ENCODE results near the gene CMBL. TPM values are rescaled to one million over a fixed set of nuclear protein-coding genes. Genes with fewer than 3 reads are reported as not detected.

The CMBL gene
- total and polyA plus RNA-seq, 2 of the 13 experiments (the other 11 are each of a cell fraction or from before 2014, with no cell fraction given), result 11.5 to 17.0 TPM

DNA sequence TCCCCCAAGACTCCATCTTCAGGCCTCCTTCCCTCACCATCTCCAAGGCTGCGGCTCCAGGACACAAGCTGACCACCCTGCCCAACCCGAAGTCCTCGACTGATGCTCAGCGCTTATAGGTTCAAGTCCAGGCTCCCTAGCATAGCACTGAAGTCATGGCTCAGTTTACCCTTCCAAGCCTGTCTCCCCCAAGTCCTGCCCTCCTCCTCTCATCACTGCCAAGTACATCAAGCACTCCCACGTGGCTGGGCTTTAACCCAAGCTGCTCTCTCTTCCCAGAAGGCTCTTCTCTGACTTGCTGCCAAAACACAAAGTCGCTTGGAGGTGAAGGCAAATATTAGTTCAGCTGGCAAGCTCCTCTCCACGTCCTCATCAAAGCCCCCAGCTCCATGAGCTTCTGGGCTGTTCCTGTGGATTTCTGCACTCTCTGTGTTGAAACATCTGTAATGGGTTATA lies 23.7 kb upstream of the CMBL start (continued):
- TF ChIP-seq, protein P1, sequence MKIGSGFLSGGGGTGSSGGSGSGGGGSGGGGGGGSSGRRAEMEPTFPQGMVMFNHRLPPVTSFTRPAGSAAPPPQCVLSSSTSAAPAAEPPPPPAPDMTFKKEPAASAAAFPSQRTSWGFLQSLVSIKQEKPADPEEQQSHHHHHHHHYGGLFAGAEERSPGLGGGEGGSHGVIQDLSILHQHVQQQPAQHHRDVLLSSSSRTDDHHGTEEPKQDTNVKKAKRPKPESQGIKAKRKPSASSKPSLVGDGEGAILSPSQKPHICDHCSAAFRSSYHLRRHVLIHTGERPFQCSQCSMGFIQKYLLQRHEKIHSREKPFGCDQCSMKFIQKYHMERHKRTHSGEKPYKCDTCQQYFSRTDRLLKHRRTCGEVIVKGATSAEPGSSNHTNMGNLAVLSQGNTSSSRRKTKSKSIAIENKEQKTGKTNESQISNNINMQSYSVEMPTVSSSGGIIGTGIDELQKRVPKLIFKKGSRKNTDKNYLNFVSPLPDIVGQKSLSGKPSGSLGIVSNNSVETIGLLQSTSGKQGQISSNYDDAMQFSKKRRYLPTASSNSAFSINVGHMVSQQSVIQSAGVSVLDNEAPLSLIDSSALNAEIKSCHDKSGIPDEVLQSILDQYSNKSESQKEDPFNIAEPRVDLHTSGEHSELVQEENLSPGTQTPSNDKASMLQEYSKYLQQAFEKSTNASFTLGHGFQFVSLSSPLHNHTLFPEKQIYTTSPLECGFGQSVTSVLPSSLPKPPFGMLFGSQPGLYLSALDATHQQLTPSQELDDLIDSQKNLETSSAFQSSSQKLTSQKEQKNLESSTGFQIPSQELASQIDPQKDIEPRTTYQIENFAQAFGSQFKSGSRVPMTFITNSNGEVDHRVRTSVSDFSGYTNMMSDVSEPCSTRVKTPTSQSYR (CRISPR knock-in tag; IDR thresholded peaks at IDR 0.05; ENCODE audit: borderline replicate concordance), result peak; percentile 67; the same call in 1 of the 2 replicates
- TF ChIP-seq NFATC3 (CRISPR knock-in tag; IDR thresholded peaks at IDR 0.05) (no peak), EP300 (IDR thresholded peaks at IDR 0.05; ENCODE audit: low read depth in 2 of 2, low read length in 2 of 2) (peak in 1 of 2 experiments; percentile 68; a peak in 2 of 4 replicates), EP300 (CRISPR knock-in tag; IDR thresholded peaks at IDR 0.05; ENCODE audit: borderline replicate concordance) (no peak; the same call in 1 of the 2 replicates), TBX2 (CRISPR knock-in tag; IDR thresholded peaks at IDR 0.05; ENCODE audit: borderline replicate concordance) (peak; percentile 65; the same call in 1 of the 2 replicates), POLR2A (IDR thresholded peaks at IDR 0.05; ENCODE audit: insufficient read depth in 1 of 2, low read depth in 2 of 2, low read length in 2 of 2) (no peak), ISL2 (CRISPR knock-in tag; IDR thresholded peaks at IDR 0.05) (no peak; the same call in 1 of the 2 replicates), LCORL (IDR thresholded peaks at IDR 0.05) (no peak), LCORL (CRISPR knock-in tag; IDR thresholded peaks at IDR 0.05) (0 out of 2 replicates have a peak, but pooled peaks have one; percentile 57), BORCS8-MEF2B (CRISPR knock-in tag; IDR thresholded peaks at IDR 0.05) (no peak), RARA (CRISPR knock-in tag; IDR thresholded peaks at IDR 0.05) (peak; percentile 47), THAP11 (CRISPR knock-in tag; IDR thresholded peaks at IDR 0.05) (peak; percentile 67; the same call in 1 of the 2 replicates), NCOA2 (CRISPR knock-in tag; IDR thresholded peaks at IDR 0.05) (peak; percentile 43), RXRA (CRISPR knock-in tag; IDR thresholded peaks at IDR 0.05) (peak; percentile 42; the same call in 1 of the 2 replicates), SMAD3 (CRISPR knock-in tag; IDR thresholded peaks at IDR 0.05) (0 out of 2 replicates have a peak, but pooled peaks have one; percentile 29), MBNL3 (CRISPR knock-in tag; conservative IDR thresholded peaks at IDR 0.05) (no peak), MED1 (CRISPR knock-in tag; IDR thresholded peaks at IDR 0.05) (peak; percentile 55), ZNF737 (CRISPR knock-in tag; IDR thresholded peaks at IDR 0.05; ENCODE audit: borderline replicate concordance) (no peak), SALL1 (CRISPR knock-in tag; IDR thresholded peaks at IDR 0.05) (peak; percentile 87), MLLT10 (CRISPR knock-in tag; IDR thresholded peaks at IDR 0.05) (no peak), ZBTB20 (CRISPR knock-in tag; IDR thresholded peaks at IDR 0.05; ENCODE audit: borderline replicate concordance, low read depth) (peak; percentile 40; the same call in 1 of the 2 replicates), KAT2B (IDR thresholded peaks at IDR 0.05; ENCODE audit: borderline replicate concordance, low read depth, low read length) (no peak)
- TF ChIP-seq, protein P2, sequence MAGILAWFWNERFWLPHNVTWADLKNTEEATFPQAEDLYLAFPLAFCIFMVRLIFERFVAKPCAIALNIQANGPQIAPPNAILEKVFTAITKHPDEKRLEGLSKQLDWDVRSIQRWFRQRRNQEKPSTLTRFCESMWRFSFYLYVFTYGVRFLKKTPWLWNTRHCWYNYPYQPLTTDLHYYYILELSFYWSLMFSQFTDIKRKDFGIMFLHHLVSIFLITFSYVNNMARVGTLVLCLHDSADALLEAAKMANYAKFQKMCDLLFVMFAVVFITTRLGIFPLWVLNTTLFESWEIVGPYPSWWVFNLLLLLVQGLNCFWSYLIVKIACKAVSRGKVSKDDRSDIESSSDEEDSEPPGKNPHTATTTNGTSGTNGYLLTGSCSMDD (CRISPR knock-in tag; IDR thresholded peaks at IDR 0.05), result no peak
- TF ChIP-seq, protein P3, sequence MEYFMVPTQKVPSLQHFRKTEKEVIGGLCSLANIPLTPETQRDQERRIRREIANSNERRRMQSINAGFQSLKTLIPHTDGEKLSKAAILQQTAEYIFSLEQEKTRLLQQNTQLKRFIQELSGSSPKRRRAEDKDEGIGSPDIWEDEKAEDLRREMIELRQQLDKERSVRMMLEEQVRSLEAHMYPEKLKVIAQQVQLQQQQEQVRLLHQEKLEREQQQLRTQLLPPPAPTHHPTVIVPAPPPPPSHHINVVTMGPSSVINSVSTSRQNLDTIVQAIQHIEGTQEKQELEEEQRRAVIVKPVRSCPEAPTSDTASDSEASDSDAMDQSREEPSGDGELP (IDR thresholded peaks at IDR 0.05; ENCODE audit: borderline replicate concordance, low read depth), result peak; percentile 99
- TF ChIP-seq, protein P4, sequence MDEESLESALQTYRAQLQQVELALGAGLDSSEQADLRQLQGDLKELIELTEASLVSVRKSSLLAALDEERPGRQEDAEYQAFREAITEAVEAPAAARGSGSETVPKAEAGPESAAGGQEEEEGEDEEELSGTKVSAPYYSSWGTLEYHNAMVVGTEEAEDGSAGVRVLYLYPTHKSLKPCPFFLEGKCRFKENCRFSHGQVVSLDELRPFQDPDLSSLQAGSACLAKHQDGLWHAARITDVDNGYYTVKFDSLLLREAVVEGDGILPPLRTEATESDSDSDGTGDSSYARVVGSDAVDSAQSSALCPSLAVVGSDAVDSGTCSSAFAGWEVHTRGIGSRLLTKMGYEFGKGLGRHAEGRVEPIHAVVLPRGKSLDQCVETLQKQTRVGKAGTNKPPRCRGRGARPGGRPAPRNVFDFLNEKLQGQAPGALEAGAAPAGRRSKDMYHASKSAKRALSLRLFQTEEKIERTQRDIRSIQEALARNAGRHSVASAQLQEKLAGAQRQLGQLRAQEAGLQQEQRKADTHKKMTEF (CRISPR knock-in tag; IDR thresholded peaks at IDR 0.05), result peak; percentile 57; the same call in 1 of the 2 replicates
- TF ChIP-seq, protein P5, sequence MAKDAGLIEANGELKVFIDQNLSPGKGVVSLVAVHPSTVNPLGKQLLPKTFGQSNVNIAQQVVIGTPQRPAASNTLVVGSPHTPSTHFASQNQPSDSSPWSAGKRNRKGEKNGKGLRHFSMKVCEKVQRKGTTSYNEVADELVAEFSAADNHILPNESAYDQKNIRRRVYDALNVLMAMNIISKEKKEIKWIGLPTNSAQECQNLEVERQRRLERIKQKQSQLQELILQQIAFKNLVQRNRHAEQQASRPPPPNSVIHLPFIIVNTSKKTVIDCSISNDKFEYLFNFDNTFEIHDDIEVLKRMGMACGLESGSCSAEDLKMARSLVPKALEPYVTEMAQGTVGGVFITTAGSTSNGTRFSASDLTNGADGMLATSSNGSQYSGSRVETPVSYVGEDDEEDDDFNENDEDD (CRISPR knock-in tag; IDR thresholded peaks at IDR 0.05; ENCODE audit: borderline replicate concordance), result peak; percentile 70; the same call in 1 of the 2 replicates

All from HepG2 (cell line).